SU-DHL-6 (cell line): ENCODE results near the gene NTSR1.

Experiments
- H2AFZ ChIP-seq: fragments of 200-600 bp; sonication (generic); 2 replicates; pipeline ENCODE4 v1.6.1; 2014; ENCODE audit warnings: low read depth, mild to moderate bottlenecking, moderate library complexity, mixed read lengths, antibody characterized with exemption, low read length; ENCODE audit not compliant: severe bottlenecking
- H3F3A ChIP-seq: fragments of 200-600 bp; shearing (Covaris generic); 2 replicates; pipeline ENCODE4 v1.6.0; 2016; ENCODE audit warnings: antibody characterized with exemption, mild to moderate bottlenecking; ENCODE audit not compliant: insufficient read depth
- H3K27ac ChIP-seq: fragments of 200-600 bp; sonication (generic); 2 replicates; pipeline ENCODE4 v1.5.1; 2016; ENCODE audit warnings: low read depth, mild to moderate bottlenecking, low read length, moderate library complexity, mixed read lengths
- H3K27me3 ChIP-seq: fragments of 200-600 bp; sonication (generic), shearing (Covaris generic); 2 replicates; pipeline ENCODE4 v1.6.0; 2014; ENCODE audit warnings: mild to moderate bottlenecking, low read length
- H3K36me3 ChIP-seq: fragments of 200-600 bp; sonication (generic); 2 replicates; pipeline ENCODE4 v1.6.1; 2014; ENCODE audit warnings: mild to moderate bottlenecking, low read length, mixed read lengths
- H3K4me2 ChIP-seq: fragments of 300-600, 200-600 bp; shearing (Covaris generic), sonication (generic); 2 replicates; pipeline ENCODE4 v1.6.0; 2014; ENCODE audit warnings: low read length, low read depth, mild to moderate bottlenecking; ENCODE audit not compliant: poor library complexity, severe bottlenecking
- H3K4me3 ChIP-seq: fragments of 200-600 bp; sonication (generic); 2 replicates; pipeline ENCODE4 v1.5.1; 2014; ENCODE audit warnings: antibody characterized with exemption, low read length, mild to moderate bottlenecking, mixed read lengths; ENCODE audit not compliant: insufficient read depth, poor library complexity, severe bottlenecking
- H3K79me2 ChIP-seq: fragments of 200-600 bp; sonication (generic); 2 replicates; pipeline ENCODE4 v1.6.1; 2014; ENCODE audit warnings: mild to moderate bottlenecking, low read length, moderate library complexity; ENCODE audit not compliant: insufficient read depth
- H3K9ac ChIP-seq: fragments of 200-600 bp; sonication (generic); 2 replicates; pipeline ENCODE4 v1.7.0; 2014; ENCODE audit warnings: mild to moderate bottlenecking, low read length
- H3K9me2 ChIP-seq: fragments of 200-600 bp; sonication (generic); replicated peaks from 2 replicates; pipeline ENCODE4 v1.6.1; 2014; ENCODE audit warnings: low read length; ENCODE audit not compliant: insufficient read depth
- H3K9me3 ChIP-seq: fragments of 200-600 bp; sonication (generic); 2 replicates; pipeline ENCODE4 v1.6.1; 2014; ENCODE audit warnings: low read length, mixed read lengths; ENCODE audit not compliant: insufficient read depth
- H4K20me1 ChIP-seq: fragments of 200-600 bp; sonication (generic); 2 replicates; pipeline ENCODE4 v1.6.1; 2014; ENCODE audit warnings: low read depth, mild to moderate bottlenecking, antibody characterized with exemption, low read length, moderate library complexity, mixed read lengths
- EZH2phosphoT487 ChIP-seq: fragments of 200-600 bp; sonication (generic), shearing (Covaris generic); conservative IDR thresholded peaks from 2 replicates; pipeline ENCODE4 v1.6.1; 2018; ENCODE audit warnings: mild to moderate bottlenecking, antibody characterized with exemption, low read length, moderate library complexity, mixed read lengths
- TF ChIP-seq, protein P1 (sequence below): fragments of 200-600 bp; sonication (generic); IDR thresholded peaks from one replicate; pipeline ENCODE4 v1.5.1; 2017; ENCODE audit warnings: antibody characterized with exemption, mild to moderate bottlenecking, low read length, moderate library complexity; ENCODE audit not compliant: insufficient read depth, poor library complexity, severe bottlenecking

NTSR1 gene

DNA sequence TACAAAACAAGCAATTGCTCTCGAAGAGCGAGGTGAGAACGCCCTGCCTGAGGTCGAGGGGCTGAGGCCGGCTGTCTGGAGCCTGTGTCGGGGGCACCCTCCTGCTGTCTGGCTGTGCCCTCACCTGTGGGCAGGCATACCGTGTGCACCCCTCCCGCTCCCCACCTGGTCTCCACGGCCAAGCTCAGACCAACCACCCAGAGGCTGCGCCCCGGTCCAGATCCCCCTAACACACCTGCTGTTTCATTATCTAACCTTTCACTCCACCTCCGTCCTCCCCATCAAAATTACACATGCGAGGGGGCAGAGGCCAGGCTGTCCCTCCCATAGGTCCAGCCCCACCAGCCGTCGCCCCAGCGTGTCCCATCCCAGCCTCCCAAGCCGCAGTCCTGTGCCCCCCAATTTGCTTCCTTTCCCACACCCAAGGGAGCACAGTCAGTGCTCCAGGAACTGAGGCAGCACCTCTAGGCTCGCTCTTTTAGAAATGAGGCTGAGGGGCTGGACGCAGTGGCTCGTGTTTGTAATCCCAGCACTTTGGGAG lies 35.2 kb downstream of the NTSR1 start:
- H4K20me1 ChIP-seq = no peaks in the 10 kb centered on the region
- H2AFZ ChIP-seq = no peak overlapping the region
- H3K79me2 ChIP-seq = no peaks in the 10 kb centered on the region
- no peak overlapping the region for H3K4me3 ChIP-seq
- no peak overlapping the region for H3K9ac ChIP-seq
- no peaks in the 10 kb centered on the region for H3K36me3 ChIP-seq
- no peak overlapping the region for H3K27ac ChIP-seq
- H3K9me3 ChIP-seq = no peaks in the 10 kb centered on the region
- no peaks in the 10 kb centered on the region for H3K27me3 ChIP-seq
- no peak for TF ChIP-seq EZH2phosphoT487
- TF ChIP-seq, protein P1, sequence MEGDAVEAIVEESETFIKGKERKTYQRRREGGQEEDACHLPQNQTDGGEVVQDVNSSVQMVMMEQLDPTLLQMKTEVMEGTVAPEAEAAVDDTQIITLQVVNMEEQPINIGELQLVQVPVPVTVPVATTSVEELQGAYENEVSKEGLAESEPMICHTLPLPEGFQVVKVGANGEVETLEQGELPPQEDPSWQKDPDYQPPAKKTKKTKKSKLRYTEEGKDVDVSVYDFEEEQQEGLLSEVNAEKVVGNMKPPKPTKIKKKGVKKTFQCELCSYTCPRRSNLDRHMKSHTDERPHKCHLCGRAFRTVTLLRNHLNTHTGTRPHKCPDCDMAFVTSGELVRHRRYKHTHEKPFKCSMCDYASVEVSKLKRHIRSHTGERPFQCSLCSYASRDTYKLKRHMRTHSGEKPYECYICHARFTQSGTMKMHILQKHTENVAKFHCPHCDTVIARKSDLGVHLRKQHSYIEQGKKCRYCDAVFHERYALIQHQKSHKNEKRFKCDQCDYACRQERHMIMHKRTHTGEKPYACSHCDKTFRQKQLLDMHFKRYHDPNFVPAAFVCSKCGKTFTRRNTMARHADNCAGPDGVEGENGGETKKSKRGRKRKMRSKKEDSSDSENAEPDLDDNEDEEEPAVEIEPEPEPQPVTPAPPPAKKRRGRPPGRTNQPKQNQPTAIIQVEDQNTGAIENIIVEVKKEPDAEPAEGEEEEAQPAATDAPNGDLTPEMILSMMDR = no peak
- no peak overlapping the region for H3K4me2 ChIP-seq
- no peaks in the 10 kb centered on the region for H3K9me2 ChIP-seq
- no peaks in the 10 kb centered on the region for H3F3A ChIP-seq

DNA sequence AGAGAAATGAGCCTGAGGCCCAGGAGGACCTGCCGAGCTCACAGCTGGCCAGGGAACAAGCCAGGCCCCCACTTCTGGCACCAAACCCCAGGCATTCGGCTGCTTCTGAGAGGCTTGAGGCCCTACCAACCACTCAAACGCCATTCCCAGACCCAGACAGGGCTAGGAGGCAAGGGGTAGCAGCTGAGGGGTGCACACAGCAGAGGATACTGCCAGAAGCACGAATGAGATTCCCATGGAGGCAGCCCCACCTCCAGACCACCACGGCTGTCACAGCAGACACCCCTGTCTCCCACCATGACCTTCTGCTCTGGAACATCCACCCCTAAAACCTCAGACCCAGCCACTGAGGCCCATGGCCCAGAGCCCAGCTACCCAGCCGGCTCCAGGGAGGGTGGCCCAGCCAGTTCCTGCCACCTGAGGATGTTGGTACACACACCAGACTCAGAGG lies 36.1 kb downstream of the NTSR1 start:
- Histone ChIP-seq H3K4me2 (no peak overlapping the region), H3K9ac (no peak overlapping the region), H3K79me2 (no peaks in the 10 kb centered on the region), H3K27me3 (no peaks in the 10 kb centered on the region), H4K20me1 (no peaks in the 10 kb centered on the region), H3K4me3 (no peak overlapping the region), H3K9me3 (no peaks in the 10 kb centered on the region), H3F3A (no peaks in the 10 kb centered on the region), H2AFZ (no peak overlapping the region), H3K36me3 (no peaks in the 10 kb centered on the region), H3K9me2 (no peaks in the 10 kb centered on the region), H3K27ac (no peak overlapping the region)
- TF ChIP-seq, protein P1 = no peak
- no peak for TF ChIP-seq EZH2phosphoT487

DNA sequence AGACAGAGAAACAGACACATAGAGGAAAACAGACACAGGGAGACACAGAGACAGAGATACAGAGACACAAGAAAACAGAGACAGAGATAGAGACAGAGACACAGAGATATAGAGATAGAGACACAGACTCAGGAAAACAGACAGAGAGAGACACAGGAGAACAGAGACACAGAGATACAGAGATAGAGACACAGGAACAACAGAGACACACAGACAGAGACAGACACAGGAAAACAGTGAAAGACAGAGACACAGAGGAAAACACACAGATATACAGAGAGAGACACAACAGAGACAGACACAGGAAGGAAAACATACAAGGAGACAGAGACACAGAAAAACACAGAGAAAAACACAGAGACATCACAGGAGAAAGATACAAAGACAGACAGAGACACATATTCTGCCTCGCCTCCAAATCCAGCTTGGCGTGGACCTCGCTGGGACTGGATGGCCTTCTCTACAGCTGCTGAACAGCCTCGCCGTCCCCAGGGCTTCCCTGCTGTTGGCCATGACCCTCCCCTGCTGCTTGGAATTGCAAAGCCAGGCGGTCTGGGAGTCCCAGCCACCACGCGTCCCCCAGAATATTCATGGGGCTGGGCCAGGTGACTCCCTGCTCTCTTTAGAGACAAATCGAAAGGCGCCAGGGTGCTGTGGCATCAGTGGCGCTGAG lies 36.8 kb downstream of the NTSR1 start:
- Histone ChIP-seq H3K4me3 (no peak overlapping the region), H3F3A (no peaks in the 10 kb centered on the region), H3K36me3 (no peaks in the 10 kb centered on the region), H2AFZ (no peak overlapping the region), H3K79me2 (no peaks in the 10 kb centered on the region), H3K27ac (no peak overlapping the region), H4K20me1 (no peaks in the 10 kb centered on the region), H3K27me3 (no peaks in the 10 kb centered on the region), H3K9me3 (no peaks in the 10 kb centered on the region), H3K9me2 (no peaks in the 10 kb centered on the region), H3K4me2 (no peak overlapping the region), H3K9ac (no peak overlapping the region)
- TF ChIP-seq EZH2phosphoT487 = no peak
- TF ChIP-seq, protein P1 = no peak
